Liver (tissue), 9 donors: Measurements from ENCODE around the gene RYR2. TPM values are rescaled to one million over a fixed set of nuclear protein-coding genes. Genes with fewer than 3 reads are reported as not detected.

ENCODE experiments used
- DNase-seq: peaks from one replicate; pipeline ENCODE4 v3.0.0-alpha.2; 2017; ENCODE audit warnings: low spot score
- H3K27ac ChIP-seq, 2 donors: one replicate each; pipeline ENCODE4 v1.7.0; 2013; ENCODE audit warnings: inconsistent platforms in 2 of 2, low read length in 2 of 2, control low read depth in 1 of 2, low read depth in 1 of 2, mild to moderate bottlenecking in 1 of 2
- H3K27me3 ChIP-seq, 4 donors: one replicate each; pipeline versions ENCODE4 v1.6.1 to v1.7.0; 2013; ENCODE audit warnings: low read length in 3 of 4, inconsistent platforms in 1 of 4, mild to moderate bottlenecking in 1 of 4, moderate library complexity in 1 of 4; ENCODE audit not compliant: control insufficient read depth in 4 of 4, insufficient read depth in 4 of 4
- H3K36me3 ChIP-seq, 4 donors: one replicate each; pipeline versions ENCODE4 v1.6.1 to v1.7.0; 2013; ENCODE audit warnings: low read length in 3 of 4, mild to moderate bottlenecking in 3 of 4, low read depth in 1 of 4, moderate library complexity in 1 of 4; ENCODE audit not compliant: control insufficient read depth in 4 of 4, insufficient read depth in 3 of 4
- H3K4me1 ChIP-seq, 4 donors: one replicate each; pipeline versions ENCODE4 v1.6.1 to v1.7.0; 2013; ENCODE audit warnings: low read length in 3 of 4, mild to moderate bottlenecking in 3 of 4, moderate library complexity in 1 of 4; ENCODE audit not compliant: control insufficient read depth in 4 of 4, insufficient read depth in 4 of 4
- H3K4me3 ChIP-seq, 3 donors: one replicate each; pipeline versions ENCODE4 v1.6.1 to v1.7.0; 2013; ENCODE audit warnings: low read length in 3 of 3, control low read depth in 1 of 3, low read depth in 1 of 3, mild to moderate bottlenecking in 1 of 3
- H3K9ac ChIP-seq, 2 donors: one replicate each; pipeline ENCODE4 v1.7.0; 2013; ENCODE audit warnings: low read length in 2 of 2, mild to moderate bottlenecking in 2 of 2, moderate library complexity in 2 of 2, control low read depth in 1 of 2, low read depth in 1 of 2
- H3K9me3 ChIP-seq, 4 donors: one replicate each; pipeline versions ENCODE4 v1.6.1 to v1.7.0; 2013; ENCODE audit warnings: low read length in 3 of 4; ENCODE audit not compliant: control insufficient read depth in 4 of 4
- EGR1 ChIP-seq, 2 donors: IDR thresholded peaks; 2 replicates each; pipeline ENCODE4 v1.6.1; 2016 to 2018; ENCODE audit warnings: antibody characterized with exemption in 2 of 2, low read depth in 2 of 2
- FOXA1 ChIP-seq: IDR thresholded peaks from 2 replicates; pipeline ENCODE4 v1.6.1; 2016; ENCODE audit warnings: antibody characterized with exemption
- FOXA2 ChIP-seq: IDR thresholded peaks from 2 replicates; pipeline ENCODE4 v1.6.1; 2016; ENCODE audit warnings: antibody characterized with exemption
- GABPA ChIP-seq, 2 donors: IDR thresholded peaks in 1 of 2; conservative IDR thresholded peaks in 1 of 2; 2 replicates each; pipeline ENCODE4 v1.6.1; 2016; ENCODE audit warnings: antibody characterized with exemption in 2 of 2, mild to moderate bottlenecking in 1 of 2, moderate library complexity in 1 of 2
- HNF4A ChIP-seq, 2 donors: conservative IDR thresholded peaks; 2 replicates each; pipeline ENCODE4 v1.6.1; 2016; ENCODE audit warnings: antibody characterized with exemption in 2 of 2, mild to moderate bottlenecking in 2 of 2
- HNF4G ChIP-seq: IDR thresholded peaks from 2 replicates; pipeline ENCODE4 v1.6.1; 2016; ENCODE audit warnings: antibody characterized with exemption
- JUND ChIP-seq, 2 donors: IDR thresholded peaks; 2 replicates each; pipeline ENCODE4 v1.6.1; 2016; ENCODE audit warnings: antibody characterized with exemption in 2 of 2
- NR2F2 ChIP-seq: IDR thresholded peaks from 2 replicates; pipeline ENCODE4 v1.6.1; 2016; ENCODE audit warnings: antibody characterized with exemption
- RAD21 ChIP-seq, 2 donors: IDR thresholded peaks; 2 replicates each; pipeline ENCODE4 v1.6.1; 2016; ENCODE audit warnings: antibody characterized with exemption in 2 of 2, mild to moderate bottlenecking in 2 of 2
- RXRA ChIP-seq, 2 donors: IDR thresholded peaks; 2 replicates each; pipeline ENCODE4 v1.6.1; 2017 to 2018; ENCODE audit warnings: antibody characterized with exemption in 2 of 2, mild to moderate bottlenecking in 1 of 2
- SP1 ChIP-seq: IDR thresholded peaks from 2 replicates; pipeline ENCODE4 v1.6.1; 2018; ENCODE audit warnings: antibody characterized with exemption, mild to moderate bottlenecking
- TAF1 ChIP-seq: conservative IDR thresholded peaks from 2 replicates; pipeline ENCODE4 v1.6.1; 2016; ENCODE audit warnings: antibody characterized with exemption, mild to moderate bottlenecking
- YY1 ChIP-seq: IDR thresholded peaks from 2 replicates; pipeline ENCODE4 v1.6.1; 2016; ENCODE audit warnings: antibody characterized with exemption, mild to moderate bottlenecking
- WGBS: extraction: QIAGEN DNeasy Blood & Tissue Kit; methylation state at CpG from one replicate; pipeline ENCODE4 v1.1.7; 2013; 5-methylcytosine and 5-hydroxymethylcytosine counted together
- polyA plus RNA-seq, 2 donors: library from polyadenylated mRNA; stranded (reverse) in 1 of 2; unstranded in 1 of 2; fragments of 200-250 nt in 1 of 2; fragments of >200 nt in 1 of 2; fragmentation: Nextera tagmentation in 1 of 2; extraction: Ambion mirVana in 1 of 2; gene quantifications; one replicate each; pipeline versions ENCODE4 v1.2.1 to v1.2.3, GENCODE V29; 2013 to 2015
- total RNA-seq, 2 donors: library from RNA; depleted of rRNA; stranded (reverse); fragments of >200 nt; gene quantifications; one replicate each; pipeline ENCODE4 v1.2.3, GENCODE V29; 2014
- TF ChIP-seq, protein P1 (sequence below): IDR thresholded peaks from 2 replicates; pipeline ENCODE4 v1.6.1; 2016; ENCODE audit warnings: antibody characterized with exemption
- TF ChIP-seq, protein P2 (sequence below): fragments of 150-350 bp; IDR thresholded peaks from 2 replicates; pipeline ENCODE4 v1.5.1; 2017; ENCODE audit warnings: improper control_type of control experiment, low read depth, low read length; ENCODE audit not compliant: missing input control
- TF ChIP-seq, protein P3 (sequence below): IDR thresholded peaks from 2 replicates; pipeline ENCODE4 v1.6.1; 2016; ENCODE audit warnings: antibody characterized with exemption, mild to moderate bottlenecking
- TF ChIP-seq, protein P4 (sequence below): IDR thresholded peaks from 2 replicates; pipeline ENCODE4 v1.6.1; 2016; ENCODE audit warnings: antibody characterized with exemption
- TF ChIP-seq, protein P5 (sequence below): IDR thresholded peaks from 2 replicates; pipeline ENCODE4 v1.6.1; 2016; ENCODE audit warnings: antibody characterized with exemption
- donor health status: healthy.
- donor health status: healthy.
- donor health status: healthy.
- donor health status: healthy.
- donor health status: healthy.

Gene RYR2
- total and polyA plus RNA-seq, 4 donors, result 0.06 to 0.75 (median 0.31) TPM

DNA sequence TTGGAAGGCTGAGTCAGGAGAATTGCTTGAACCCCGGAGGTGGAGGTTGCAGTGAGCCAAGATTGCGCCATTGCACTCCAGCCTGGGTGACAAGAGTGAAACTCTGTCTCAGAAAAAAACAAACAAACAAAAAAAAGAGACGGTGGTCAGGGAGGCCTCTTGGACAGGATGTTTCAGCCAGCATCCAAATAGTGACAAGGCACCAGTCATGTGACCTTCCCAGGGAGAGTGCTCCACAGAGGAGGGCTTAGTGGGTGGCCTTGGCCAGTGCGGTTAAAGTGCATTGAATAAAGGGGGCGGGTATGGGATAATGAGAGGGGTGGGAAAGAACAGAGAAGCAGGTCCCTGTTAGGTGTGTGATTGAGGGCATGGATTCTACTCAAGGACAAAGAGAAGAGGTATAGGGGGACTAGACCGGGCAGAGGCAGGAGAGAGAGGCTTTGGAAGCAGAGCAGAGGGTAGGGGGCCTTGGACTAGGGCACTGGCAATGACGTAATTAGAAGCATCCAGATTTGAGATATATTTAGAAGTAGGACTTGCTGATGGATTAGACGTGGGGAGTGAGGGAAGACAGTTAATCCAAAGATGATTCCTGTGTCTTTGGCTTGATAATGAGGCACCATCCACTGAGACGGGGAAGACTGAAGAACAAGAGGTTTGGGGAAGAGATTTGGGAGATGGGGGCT is 12.0 kb upstream of the RYR2 start:
- Histone ChIP-seq H3K9ac (no peak overlapping the region), H3K9me3 (no peaks in the 10 kb centered on the region), H3K4me1 (no peaks in the 10 kb centered on the region), H3K27ac (no peak overlapping the region), H3K27me3 (peaks cover 0 to 4% (median 0%) of the 10 kb centered on the region in 4 donors), H3K4me3 (no peak overlapping the region), H3K36me3 (no peaks in the 10 kb centered on the region)
- WGBS, result 62% methylated on average over 9 of the region's 9 CpGs
- TF ChIP-seq, protein P1, sequence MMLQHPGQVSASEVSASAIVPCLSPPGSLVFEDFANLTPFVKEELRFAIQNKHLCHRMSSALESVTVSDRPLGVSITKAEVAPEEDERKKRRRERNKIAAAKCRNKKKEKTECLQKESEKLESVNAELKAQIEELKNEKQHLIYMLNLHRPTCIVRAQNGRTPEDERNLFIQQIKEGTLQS, result no peak
- no peak for DNase-seq

DNA sequence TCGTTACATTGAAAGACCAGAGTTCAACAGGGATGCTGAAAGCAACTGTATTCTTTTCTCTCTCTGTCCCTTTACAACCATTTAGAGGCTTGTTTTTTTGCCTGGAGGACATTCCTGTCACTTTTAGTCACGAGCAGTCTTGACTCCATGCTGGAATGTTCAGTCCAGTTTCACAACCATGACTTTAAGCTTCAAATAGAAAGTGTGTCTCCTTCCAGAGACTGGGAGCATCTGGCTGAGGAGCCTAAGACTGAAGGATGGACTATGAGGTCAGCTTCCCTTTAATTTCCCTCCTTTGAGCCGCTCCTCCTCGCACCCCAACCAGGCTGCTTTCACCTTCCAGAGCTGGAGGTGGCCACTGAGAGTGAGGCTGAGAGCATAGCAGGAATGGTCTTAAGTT is 10.5 kb upstream of the RYR2 start:
- H3K27ac ChIP-seq, result no peak overlapping the region
- H3K27me3 ChIP-seq, result peaks cover 0 to 4% (median 0%) of the 10 kb centered on the region in 4 donors
- no peak for TF ChIP-seq HNF4A (conservative IDR thresholded peaks at IDR 0.05)
- TF ChIP-seq SP1, result no peak
- no peak for TF ChIP-seq RAD21 (IDR thresholded peaks at IDR 0.05)
- no peak for TF ChIP-seq FOXA1
- H3K4me3 ChIP-seq, result no peak overlapping the region
- no peak overlapping the region for H3K9ac ChIP-seq
- H3K9me3 ChIP-seq, result no peaks in the 10 kb centered on the region
- no peaks in the 10 kb centered on the region for H3K4me1 ChIP-seq
- DNase-seq, result no peak
- H3K36me3 ChIP-seq, result no peaks in the 10 kb centered on the region
- 55% methylated on average over 4 of the region's 4 CpGs for WGBS

DNA sequence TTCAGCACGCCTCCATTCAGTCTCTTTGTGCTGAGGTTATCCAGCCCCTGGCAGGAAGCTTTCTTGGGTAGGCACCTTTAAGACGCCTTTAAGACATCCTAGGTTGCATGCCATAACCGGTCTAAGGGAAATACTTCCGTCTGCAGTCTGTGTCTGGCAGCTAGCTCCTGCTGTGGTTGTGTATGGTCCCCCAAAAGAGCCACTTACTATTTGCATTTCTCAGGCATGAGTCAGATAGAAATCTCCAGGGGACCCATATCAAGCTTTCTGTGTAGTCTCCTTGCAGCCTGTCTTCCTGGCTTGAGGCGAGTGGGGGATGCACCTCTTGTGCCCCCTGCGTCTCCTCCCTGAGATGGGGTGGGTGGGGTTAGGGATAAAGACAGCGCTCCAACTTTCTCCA is 10.0 kb upstream of the RYR2 start:
- DNase-seq, result no peak
- Histone ChIP-seq H3K36me3 (no peaks in the 10 kb centered on the region), H3K4me1 (no peaks in the 10 kb centered on the region), H3K27ac (no peak overlapping the region), H3K9ac (no peak overlapping the region), H3K4me3 (no peak overlapping the region), H3K9me3 (no peaks in the 10 kb centered on the region), H3K27me3 (peaks cover 0 to 4% (median 0%) of the 10 kb centered on the region in 4 donors)
- WGBS, result 45% methylated on average over 7 of the region's 7 CpGs
- no peak for TF ChIP-seq TAF1
- TF ChIP-seq, protein P2, sequence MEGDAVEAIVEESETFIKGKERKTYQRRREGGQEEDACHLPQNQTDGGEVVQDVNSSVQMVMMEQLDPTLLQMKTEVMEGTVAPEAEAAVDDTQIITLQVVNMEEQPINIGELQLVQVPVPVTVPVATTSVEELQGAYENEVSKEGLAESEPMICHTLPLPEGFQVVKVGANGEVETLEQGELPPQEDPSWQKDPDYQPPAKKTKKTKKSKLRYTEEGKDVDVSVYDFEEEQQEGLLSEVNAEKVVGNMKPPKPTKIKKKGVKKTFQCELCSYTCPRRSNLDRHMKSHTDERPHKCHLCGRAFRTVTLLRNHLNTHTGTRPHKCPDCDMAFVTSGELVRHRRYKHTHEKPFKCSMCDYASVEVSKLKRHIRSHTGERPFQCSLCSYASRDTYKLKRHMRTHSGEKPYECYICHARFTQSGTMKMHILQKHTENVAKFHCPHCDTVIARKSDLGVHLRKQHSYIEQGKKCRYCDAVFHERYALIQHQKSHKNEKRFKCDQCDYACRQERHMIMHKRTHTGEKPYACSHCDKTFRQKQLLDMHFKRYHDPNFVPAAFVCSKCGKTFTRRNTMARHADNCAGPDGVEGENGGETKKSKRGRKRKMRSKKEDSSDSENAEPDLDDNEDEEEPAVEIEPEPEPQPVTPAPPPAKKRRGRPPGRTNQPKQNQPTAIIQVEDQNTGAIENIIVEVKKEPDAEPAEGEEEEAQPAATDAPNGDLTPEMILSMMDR, result no peak
- TF ChIP-seq, protein P3, sequence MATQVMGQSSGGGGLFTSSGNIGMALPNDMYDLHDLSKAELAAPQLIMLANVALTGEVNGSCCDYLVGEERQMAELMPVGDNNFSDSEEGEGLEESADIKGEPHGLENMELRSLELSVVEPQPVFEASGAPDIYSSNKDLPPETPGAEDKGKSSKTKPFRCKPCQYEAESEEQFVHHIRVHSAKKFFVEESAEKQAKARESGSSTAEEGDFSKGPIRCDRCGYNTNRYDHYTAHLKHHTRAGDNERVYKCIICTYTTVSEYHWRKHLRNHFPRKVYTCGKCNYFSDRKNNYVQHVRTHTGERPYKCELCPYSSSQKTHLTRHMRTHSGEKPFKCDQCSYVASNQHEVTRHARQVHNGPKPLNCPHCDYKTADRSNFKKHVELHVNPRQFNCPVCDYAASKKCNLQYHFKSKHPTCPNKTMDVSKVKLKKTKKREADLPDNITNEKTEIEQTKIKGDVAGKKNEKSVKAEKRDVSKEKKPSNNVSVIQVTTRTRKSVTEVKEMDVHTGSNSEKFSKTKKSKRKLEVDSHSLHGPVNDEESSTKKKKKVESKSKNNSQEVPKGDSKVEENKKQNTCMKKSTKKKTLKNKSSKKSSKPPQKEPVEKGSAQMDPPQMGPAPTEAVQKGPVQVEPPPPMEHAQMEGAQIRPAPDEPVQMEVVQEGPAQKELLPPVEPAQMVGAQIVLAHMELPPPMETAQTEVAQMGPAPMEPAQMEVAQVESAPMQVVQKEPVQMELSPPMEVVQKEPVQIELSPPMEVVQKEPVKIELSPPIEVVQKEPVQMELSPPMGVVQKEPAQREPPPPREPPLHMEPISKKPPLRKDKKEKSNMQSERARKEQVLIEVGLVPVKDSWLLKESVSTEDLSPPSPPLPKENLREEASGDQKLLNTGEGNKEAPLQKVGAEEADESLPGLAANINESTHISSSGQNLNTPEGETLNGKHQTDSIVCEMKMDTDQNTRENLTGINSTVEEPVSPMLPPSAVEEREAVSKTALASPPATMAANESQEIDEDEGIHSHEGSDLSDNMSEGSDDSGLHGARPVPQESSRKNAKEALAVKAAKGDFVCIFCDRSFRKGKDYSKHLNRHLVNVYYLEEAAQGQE, result no peak
- TF ChIP-seq HNF4G, result no peak
- no peak for TF ChIP-seq JUND (IDR thresholded peaks at IDR 0.05)
- TF ChIP-seq, protein P4, sequence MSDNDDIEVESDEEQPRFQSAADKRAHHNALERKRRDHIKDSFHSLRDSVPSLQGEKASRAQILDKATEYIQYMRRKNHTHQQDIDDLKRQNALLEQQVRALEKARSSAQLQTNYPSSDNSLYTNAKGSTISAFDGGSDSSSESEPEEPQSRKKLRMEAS, result no peak
- no peak for TF ChIP-seq YY1
- TF ChIP-seq HNF4A (conservative IDR thresholded peaks at IDR 0.05), result no peak
- TF ChIP-seq NR2F2, result no peak
- no peak for TF ChIP-seq EGR1 (IDR thresholded peaks at IDR 0.05; ENCODE audit: low read depth in 2 of 2)
- TF ChIP-seq, protein P1, result no peak
- TF ChIP-seq, protein P5, sequence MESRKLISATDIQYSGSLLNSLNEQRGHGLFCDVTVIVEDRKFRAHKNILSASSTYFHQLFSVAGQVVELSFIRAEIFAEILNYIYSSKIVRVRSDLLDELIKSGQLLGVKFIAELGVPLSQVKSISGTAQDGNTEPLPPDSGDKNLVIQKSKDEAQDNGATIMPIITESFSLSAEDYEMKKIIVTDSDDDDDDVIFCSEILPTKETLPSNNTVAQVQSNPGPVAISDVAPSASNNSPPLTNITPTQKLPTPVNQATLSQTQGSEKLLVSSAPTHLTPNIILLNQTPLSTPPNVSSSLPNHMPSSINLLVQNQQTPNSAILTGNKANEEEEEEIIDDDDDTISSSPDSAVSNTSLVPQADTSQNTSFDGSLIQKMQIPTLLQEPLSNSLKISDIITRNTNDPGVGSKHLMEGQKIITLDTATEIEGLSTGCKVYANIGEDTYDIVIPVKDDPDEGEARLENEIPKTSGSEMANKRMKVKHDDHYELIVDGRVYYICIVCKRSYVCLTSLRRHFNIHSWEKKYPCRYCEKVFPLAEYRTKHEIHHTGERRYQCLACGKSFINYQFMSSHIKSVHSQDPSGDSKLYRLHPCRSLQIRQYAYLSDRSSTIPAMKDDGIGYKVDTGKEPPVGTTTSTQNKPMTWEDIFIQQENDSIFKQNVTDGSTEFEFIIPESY, result no peak
- no peak for TF ChIP-seq SP1
- no peak for TF ChIP-seq RXRA (IDR thresholded peaks at IDR 0.05)
- TF ChIP-seq FOXA2, result no peak
- TF ChIP-seq RAD21 (IDR thresholded peaks at IDR 0.05), result no peak
- TF ChIP-seq GABPA (IDR thresholded peaks at IDR 0.05 in 1 of 2, conservative IDR thresholded peaks at IDR 0.05 in 1 of 2), result no peak
- TF ChIP-seq FOXA1, result no peak
